IMR-90 (cell line): ENCODE results near the gene MAGI1. TPM values are rescaled to one million over a fixed set of nuclear protein-coding genes. Genes with fewer than 3 reads are reported as not detected.

Experiments
- ATAC-seq: fragments of 200-7000 bp; cut with Tn5 transposase; 2 replicates; pipeline ENCODE4 v1.9.1; 2020; ENCODE audit warnings: low read depth, mild to moderate bottlenecking, moderate library complexity
- BruUV-seq: library from RNA; stranded (reverse); fragments of 400-500 nt; replicated peaks from 2 replicates; lab custom pipeline; 2021; lab: Mats Ljungman, UMichigan
- CTCF ChIA-PET: fragments of 300-600 bp; formaldehyde crosslinking; extraction: SDS; loops from one replicate; lab custom pipeline; 2021; ENCODE audit warnings: antibody characterized with exemption; lab: Yijun Ruan, JAX
- POLR2A ChIA-PET: fragments of 300-600 bp; sonication (Branson Sonifier 250); formaldehyde crosslinking; loops from one replicate; lab custom pipeline; 2022; ENCODE audit warnings: antibody characterized with exemption; ENCODE audit not compliant: unreplicated experiment; lab: Charles Lee
- DNase-seq: peaks from one replicate; pipeline ENCODE4 v3.0.0; 2013
- H2AFZ ChIP-seq: replicated peaks from 2 replicates; pipeline ENCODE3; 2013; ENCODE audit warnings: low read length, mild to moderate bottlenecking; ENCODE audit not compliant: poor library complexity
- H2AK5ac ChIP-seq: 2 replicates; pipeline ENCODE4 v1.6.1; 2013; ENCODE audit warnings: low read depth, low read length, inconsistent platforms
- H2AK9ac ChIP-seq: replicated peaks from 2 replicates; pipeline ENCODE3; 2013; ENCODE audit warnings: mild to moderate bottlenecking, low read depth, low read length, moderate library complexity; ENCODE audit not compliant: poor library complexity
- H2BK120ac ChIP-seq: 2 replicates; pipeline ENCODE4 v1.6.1; 2013; ENCODE audit warnings: low read depth, low read length, inconsistent platforms
- H2BK15ac ChIP-seq: 3 replicates; pipeline ENCODE4 v1.6.1; 2013; ENCODE audit warnings: low read depth, low read length, inconsistent platforms
- H2BK20ac ChIP-seq: 2 replicates; pipeline ENCODE4 v1.6.1; 2013; ENCODE audit warnings: low read depth, mild to moderate bottlenecking, inconsistent platforms, low read length, moderate library complexity
- H2BK5ac ChIP-seq: 2 replicates; pipeline ENCODE4 v1.6.1; 2013; ENCODE audit warnings: mild to moderate bottlenecking, low read depth, low read length, inconsistent platforms; ENCODE audit not compliant: poor library complexity, severe bottlenecking
- H3K14ac ChIP-seq: replicated peaks from 2 replicates; pipeline ENCODE4 v1.6.1; 2013; ENCODE audit warnings: low read depth, low read length, inconsistent platforms
- H3K18ac ChIP-seq: 2 replicates; pipeline ENCODE4 v1.6.1; 2013; ENCODE audit warnings: low read depth, low read length, control low read depth
- H3K23ac ChIP-seq: 2 replicates; pipeline ENCODE4 v1.6.1; 2013; ENCODE audit warnings: low read depth, low read length, inconsistent platforms
- H3K27ac ChIP-seq: 2 replicates; pipeline ENCODE4 v1.5.1; 2013; ENCODE audit warnings: mild to moderate bottlenecking, control low read depth, low read length; ENCODE audit not compliant: insufficient read depth
- H3K27me3 ChIP-seq: 2 replicates; pipeline ENCODE4 v1.6.1; 2013; ENCODE audit warnings: low read length; ENCODE audit not compliant: control insufficient read depth, insufficient read depth
- H3K36me3 ChIP-seq: 2 replicates; pipeline ENCODE4 v1.6.1; 2013; ENCODE audit warnings: low read length, mixed read lengths; ENCODE audit not compliant: control insufficient read depth, insufficient read depth
- H3K4ac ChIP-seq: 2 replicates; pipeline ENCODE4 v1.6.1; 2013; ENCODE audit warnings: low read depth, low read length, inconsistent platforms
- H3K4me1 ChIP-seq: 2 replicates; pipeline ENCODE4 v1.6.1; 2013; ENCODE audit warnings: low read length, mixed read lengths; ENCODE audit not compliant: control insufficient read depth, insufficient read depth
- H3K4me2 ChIP-seq: 2 replicates; pipeline ENCODE4 v1.6.1; 2013; ENCODE audit warnings: low read depth, mild to moderate bottlenecking, control low read depth, low read length, moderate library complexity
- H3K4me3 ChIP-seq: 2 replicates; pipeline ENCODE4 v1.5.1; 2013; ENCODE audit warnings: low read depth, mild to moderate bottlenecking, control low read depth, low read length, moderate library complexity; ENCODE audit not compliant: insufficient read depth
- H3K56ac ChIP-seq: 2 replicates; pipeline ENCODE4 v1.6.1; 2013; ENCODE audit warnings: low read length, inconsistent platforms; ENCODE audit not compliant: insufficient read depth; ENCODE audit errors: extremely low read depth
- H3K79me1 ChIP-seq, 2 experiments: 2 replicates each; pipeline ENCODE4 v1.6.1; 2013; ENCODE audit warnings: low read length in 2 of 2, inconsistent platforms in 1 of 2, low read depth in 1 of 2
- H3K9ac ChIP-seq: 2 replicates; pipeline ENCODE4 v1.6.1; 2013; ENCODE audit warnings: low read depth, low read length, control low read depth
- H3K9me1 ChIP-seq: 2 replicates; pipeline ENCODE4 v1.6.1; 2013; ENCODE audit warnings: low read length, inconsistent platforms; ENCODE audit not compliant: insufficient read depth
- H3K9me3 ChIP-seq: 2 replicates; pipeline ENCODE4 v1.6.1; 2013; ENCODE audit warnings: low read length; ENCODE audit not compliant: control insufficient read depth, insufficient read depth
- H4K20me1 ChIP-seq: 2 replicates; pipeline ENCODE4 v1.6.1; 2013; ENCODE audit warnings: low read length, inconsistent platforms; ENCODE audit not compliant: insufficient read depth
- H4K5ac ChIP-seq: 2 replicates; pipeline ENCODE4 v1.6.1; 2013; ENCODE audit warnings: mild to moderate bottlenecking, low read depth, low read length, control low read depth
- H4K8ac ChIP-seq, 2 experiments: 2 replicates each; pipeline ENCODE4 v1.6.1; 2013; ENCODE audit warnings: low read depth in 2 of 2, low read length in 2 of 2, control low read depth in 1 of 2, inconsistent platforms in 1 of 2
- H4K91ac ChIP-seq: 2 replicates; pipeline ENCODE4 v1.6.1; 2013; ENCODE audit warnings: low read depth, low read length, inconsistent platforms; ENCODE audit not compliant: insufficient read depth
- BHLHE40 ChIP-seq: fragments of 150-350 bp; IDR thresholded peaks from 2 replicates; pipeline ENCODE4 v1.6.1; 2016; ENCODE audit warnings: mild to moderate bottlenecking, low read depth, low read length
- CEBPB ChIP-seq: IDR thresholded peaks from 2 replicates; pipeline ENCODE4 v1.6.1; 2012; ENCODE audit warnings: low read depth, low read length, improper control_type of control experiment
- CHD1 ChIP-seq: IDR thresholded peaks from 2 replicates; pipeline ENCODE4 v1.6.1; 2012; ENCODE audit warnings: low read depth, low read length, improper control_type of control experiment
- ELK1 ChIP-seq: fragments of 150-350 bp; IDR thresholded peaks from 2 replicates; pipeline ENCODE4 v1.6.1; 2016; ENCODE audit warnings: low read depth, mild to moderate bottlenecking, low read length, moderate library complexity, borderline replicate concordance
- FOS ChIP-seq: fragments of 150-350 bp; IDR thresholded peaks from 2 replicates; pipeline ENCODE4 v1.6.1; 2016; ENCODE audit warnings: low read depth, low read length
- MAFK ChIP-seq: IDR thresholded peaks from 2 replicates; pipeline ENCODE4 v1.6.1; 2012; ENCODE audit warnings: low read depth, low read length, improper control_type of control experiment
- MAZ ChIP-seq: IDR thresholded peaks from 2 replicates; pipeline ENCODE4 v1.6.1; 2012; ENCODE audit warnings: low read depth, mild to moderate bottlenecking, low read length, improper control_type of control experiment, moderate library complexity, borderline replicate concordance
- MXI1 ChIP-seq: IDR thresholded peaks from 2 replicates; pipeline ENCODE4 v1.6.1; 2012; ENCODE audit warnings: low read depth, mild to moderate bottlenecking, low read length, moderate library complexity, borderline replicate concordance
- NFE2L2 ChIP-seq: fragments of 150-350 bp; IDR thresholded peaks from 2 replicates; pipeline ENCODE4 v1.6.1; 2016; ENCODE audit warnings: low read depth, mild to moderate bottlenecking, low read length
- POLR2A ChIP-seq: IDR thresholded peaks from 2 replicates; pipeline ENCODE4 v1.6.1; 2012; ENCODE audit warnings: mild to moderate bottlenecking, low read depth, low read length
- RAD21 ChIP-seq: IDR thresholded peaks from 2 replicates; pipeline ENCODE4 v1.6.1; 2012; ENCODE audit warnings: low read length, improper control_type of control experiment
- RCOR1 ChIP-seq: IDR thresholded peaks from 2 replicates; pipeline ENCODE4 v1.6.1; 2012; ENCODE audit warnings: mild to moderate bottlenecking, low read length, improper control_type of control experiment; ENCODE audit not compliant: insufficient replicate concordance
- RFX5 ChIP-seq: IDR thresholded peaks from 2 replicates; pipeline ENCODE4 v1.8.0; 2012; ENCODE audit warnings: low read depth, mild to moderate bottlenecking, low read length, moderate library complexity
- SMC3 ChIP-seq: fragments of 150-350 bp; IDR thresholded peaks from 2 replicates; pipeline ENCODE4 v1.6.1; 2016; ENCODE audit warnings: low read depth, mild to moderate bottlenecking, antibody characterized with exemption, low read length, moderate library complexity
- WGBS, 2 experiments: methylation state at CpG; one replicate each; pipeline versions ENCODE4 v1.1.5 to v1.1.7; 2013; ENCODE audit warnings: missing lambda C conversion rate in 2 of 2; ENCODE audit not compliant: insufficient read length in 1 of 2; ENCODE audit errors: extremely low coverage in 2 of 2; 5-methylcytosine and 5-hydroxymethylcytosine counted together
- dilution Hi-C: fragments of 300-500 bp; cut with HindIII; formaldehyde crosslinking; loops from one replicate; pipeline ENCODE4 v1.14.3; 2018; ENCODE audit warnings: low sequenced_read_pairs; ENCODE audit not compliant: unreplicated experiment
- in situ Hi-C: fragments of 300-500 bp; cut with MboI; formaldehyde crosslinking; loops from 3 replicates; pipeline ENCODE4 v1.14.3; 2019; ENCODE audit warnings: low sequenced_read_pairs, inconsistent platforms, mixed read lengths
- intact Hi-C: fragments of 100-400 bp; cut with micrococcal nuclease; formaldehyde crosslinking; loops from 2 replicates; pipeline ENCODE4 v1.10.0; 2022
- polyA plus RNA-seq, 3 experiments: library from polyadenylated mRNA; depleted of rRNA; stranded (reverse); fragments of >200 nt; gene quantifications; 2 replicates each; pipeline ENCODE4 v1.2.3, GENCODE V29; 2012; ENCODE audit warnings: low replicate concordance in 1 of 3
- total RNA-seq: library from RNA; depleted of rRNA; stranded (reverse); fragments of >200 nt; gene quantifications from 2 replicates; pipeline ENCODE4 v1.2.3, GENCODE V29; 2012
- TF ChIP-seq, protein P1 (sequence below): fragments of 150-350 bp; IDR thresholded peaks from 2 replicates; pipeline ENCODE4 v1.6.1; 2017; ENCODE audit warnings: mild to moderate bottlenecking, antibody characterized with exemption, low read length, low read depth
- TF ChIP-seq, protein P2 (sequence below): conservative IDR thresholded peaks from 2 replicates; pipeline ENCODE4 v1.5.1; 2012; ENCODE audit warnings: mild to moderate bottlenecking, low read depth, low read length, improper control_type of control experiment

The MAGI1 gene
- total and polyA plus RNA-seq, 2 of the 4 experiments (the other 2 are of a cell fraction), result 14.5 to 24.2 TPM

- no peak overlapping the region for H4K5ac ChIP-seq
- no peaks in the 10 kb centered on the region for H3K36me3 ChIP-seq
- H2AK9ac ChIP-seq, result no peak overlapping the region
- H3K9me1 ChIP-seq, result no peaks in the 10 kb centered on the region
- in situ Hi-C loops (no loop called here), dilution Hi-C loops (no loop called here), intact Hi-C loops (no loop called here)
- WGBS, 2 experiments, result no CpG with 5 or more reads among the region's 4 CpGs
- peaks cover 25 to 52% of the 10 kb centered on the region in 2 experiments for H3K79me1 ChIP-seq
- no peak overlapping the region for H3K27ac ChIP-seq
- no peak for DNase-seq
- no peaks in the 10 kb centered on the region for H3K27me3 ChIP-seq
- no TSS peak for BruUV-seq
- no peak overlapping the region for H3K18ac ChIP-seq
- H3K4me3 ChIP-seq, result no peak overlapping the region
- TF ChIP-seq ELK1, result no peak
- no peak for TF ChIP-seq BHLHE40
- TF ChIP-seq CHD1, result no peak
- TF ChIP-seq CEBPB, result no peak
- TF ChIP-seq NFE2L2, result no peak
- no peak for TF ChIP-seq MAFK
- no peak for TF ChIP-seq POLR2A
- TF ChIP-seq MAZ, result no peak
- no peak for TF ChIP-seq MXI1
- TF ChIP-seq, protein P1, sequence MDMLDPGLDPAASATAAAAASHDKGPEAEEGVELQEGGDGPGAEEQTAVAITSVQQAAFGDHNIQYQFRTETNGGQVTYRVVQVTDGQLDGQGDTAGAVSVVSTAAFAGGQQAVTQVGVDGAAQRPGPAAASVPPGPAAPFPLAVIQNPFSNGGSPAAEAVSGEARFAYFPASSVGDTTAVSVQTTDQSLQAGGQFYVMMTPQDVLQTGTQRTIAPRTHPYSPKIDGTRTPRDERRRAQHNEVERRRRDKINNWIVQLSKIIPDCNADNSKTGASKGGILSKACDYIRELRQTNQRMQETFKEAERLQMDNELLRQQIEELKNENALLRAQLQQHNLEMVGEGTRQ, result no peak
- TF ChIP-seq, protein P2, sequence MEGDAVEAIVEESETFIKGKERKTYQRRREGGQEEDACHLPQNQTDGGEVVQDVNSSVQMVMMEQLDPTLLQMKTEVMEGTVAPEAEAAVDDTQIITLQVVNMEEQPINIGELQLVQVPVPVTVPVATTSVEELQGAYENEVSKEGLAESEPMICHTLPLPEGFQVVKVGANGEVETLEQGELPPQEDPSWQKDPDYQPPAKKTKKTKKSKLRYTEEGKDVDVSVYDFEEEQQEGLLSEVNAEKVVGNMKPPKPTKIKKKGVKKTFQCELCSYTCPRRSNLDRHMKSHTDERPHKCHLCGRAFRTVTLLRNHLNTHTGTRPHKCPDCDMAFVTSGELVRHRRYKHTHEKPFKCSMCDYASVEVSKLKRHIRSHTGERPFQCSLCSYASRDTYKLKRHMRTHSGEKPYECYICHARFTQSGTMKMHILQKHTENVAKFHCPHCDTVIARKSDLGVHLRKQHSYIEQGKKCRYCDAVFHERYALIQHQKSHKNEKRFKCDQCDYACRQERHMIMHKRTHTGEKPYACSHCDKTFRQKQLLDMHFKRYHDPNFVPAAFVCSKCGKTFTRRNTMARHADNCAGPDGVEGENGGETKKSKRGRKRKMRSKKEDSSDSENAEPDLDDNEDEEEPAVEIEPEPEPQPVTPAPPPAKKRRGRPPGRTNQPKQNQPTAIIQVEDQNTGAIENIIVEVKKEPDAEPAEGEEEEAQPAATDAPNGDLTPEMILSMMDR, result no peak
- no peak for TF ChIP-seq SMC3
- no peak for TF ChIP-seq RAD21
- no peak for TF ChIP-seq RFX5
- no peak for TF ChIP-seq RCOR1
- no peak for TF ChIP-seq FOS
- CTCF ChIA-PET, result interaction anchor here (1.2 kb wide), 1 partner anchor 112 kb away, joined by 3 read pairs; no protein-coding TSS in a partner anchor
- no peak overlapping the region for H2AK5ac ChIP-seq
- peaks cover 6% of the 10 kb centered on the region; the same call in 1 of the 2 replicates for H3K4me1 ChIP-seq
- H3K4me2 ChIP-seq, result no peak overlapping the region
- no peak overlapping the region for H2BK5ac ChIP-seq
- no peak overlapping the region for H3K4ac ChIP-seq
- POLR2A ChIA-PET, result no interaction called here
- peaks cover 22% of the 10 kb centered on the region; the same call in 1 of the 2 replicates for H4K20me1 ChIP-seq
- no peak overlapping the region for H3K14ac ChIP-seq
- no peak for ATAC-seq
- no peak overlapping the region for H3K56ac ChIP-seq
- H4K91ac ChIP-seq, result no peak overlapping the region
- no peak overlapping the region for H2BK20ac ChIP-seq
- no peak overlapping the region for H3K9ac ChIP-seq
- no peaks in the 10 kb centered on the region for H3K9me3 ChIP-seq
- no peak overlapping the region for H2AFZ ChIP-seq
- peak overlapping the region; percentile 34; the same call in 1 of the 2 replicates for H3K23ac ChIP-seq
- H2BK15ac ChIP-seq, result no peak overlapping the region
- no peak overlapping the region for H4K8ac ChIP-seq
- H2BK120ac ChIP-seq, result no peak overlapping the region
Observed at GRCh38 chr3:65924762-65925161, 114.0 kb downstream of the MAGI1 start.
